ENCODE measurements around the gene PSMB1.
"Not testable (repeated sequence)": the region's sequence is repeated elsewhere in the genome, so short reads cannot be mapped to it uniquely, and the experiment has no call there.

PSMB1 gene

GRCh38 chr6:170503414-170503761 lies 49.7 kb downstream of the PSMB1 start:
- H2BK12ac ChIP-seq (ENCODE audit: low read length in 2 of 2), result no peak overlapping the region
- no peaks in the 10 kb centered on the region for H3K4me1 ChIP-seq (ENCODE audit: control insufficient read depth, insufficient read depth, low read depth, low read length)
- peaks cover 14 to 28% of the 10 kb centered on the region in 2 experiments for H3K27me3 ChIP-seq (ENCODE audit: control insufficient read depth in 1 of 2, insufficient read depth in 1 of 2, low read length in 2 of 2)
- no peak overlapping the region for H4K91ac ChIP-seq (ENCODE audit: low read length)
- no peak overlapping the region for H3K4me3 ChIP-seq (ENCODE audit: insufficient read depth in 1 of 2, low read depth in 1 of 2, low read length in 2 of 2)
- H2AFZ ChIP-seq (ENCODE audit: low read depth, low read length), result no peak overlapping the region
- peaks cover 32% of the 10 kb centered on the region for H3K9me3 ChIP-seq (ENCODE audit: control insufficient read depth, low read length)
- H3K36me3 ChIP-seq (ENCODE audit: control insufficient read depth in 1 of 2, insufficient read depth in 2 of 2, low read depth in 1 of 2, low read length in 2 of 2), result no peaks in the 10 kb centered on the region
- H2BK5ac ChIP-seq (ENCODE audit: low read depth, low read length, poor library complexity, severe bottlenecking), result no peak overlapping the region
- no peak overlapping the region for H3K27ac ChIP-seq (ENCODE audit: low read length, poor library complexity, severe bottlenecking)
- no peak overlapping the region for H3K4ac ChIP-seq (ENCODE audit: low read depth in 1 of 2, low read length in 2 of 2)
- no peaks in the 10 kb centered on the region for H3K79me1 ChIP-seq (replicated peaks; ENCODE audit: low read length, poor library complexity, severe bottlenecking)
- no peak overlapping the region for H2BK120ac ChIP-seq (ENCODE audit: low read depth, low read length)
- no peak overlapping the region for H3K9ac ChIP-seq (ENCODE audit: low read length)
- H3K14ac ChIP-seq (ENCODE audit: low read length in 2 of 2), result peak overlapping the region in 1 of 2 experiments; percentile 26
- H2AK5ac ChIP-seq (ENCODE audit: low read length, severe bottlenecking), result no peak overlapping the region
- no peak overlapping the region for H3K23ac ChIP-seq (ENCODE audit: low read length in 2 of 2)
- no peak overlapping the region for H4K8ac ChIP-seq (ENCODE audit: low read length)
- H3K18ac ChIP-seq (ENCODE audit: low read depth in 1 of 2, low read length in 2 of 2), result no peak overlapping the region
- no peak overlapping the region for H2BK15ac ChIP-seq (ENCODE audit: low read depth, poor library complexity, severe bottlenecking)
- DNase-seq, result no peak
- no peak overlapping the region for H3K4me2 ChIP-seq (ENCODE audit: low read length, poor library complexity, severe bottlenecking)

- not testable (repeated sequence) for H2BK12ac ChIP-seq (ENCODE audit: low read length in 2 of 2); H4K8ac ChIP-seq (ENCODE audit: low read length); H3K79me1 ChIP-seq (replicated peaks; ENCODE audit: low read length, poor library complexity, severe bottlenecking); H4K91ac ChIP-seq (ENCODE audit: low read length); H2BK120ac ChIP-seq (ENCODE audit: low read depth, low read length); H2BK5ac ChIP-seq (ENCODE audit: low read depth, low read length, poor library complexity, severe bottlenecking); H2BK15ac ChIP-seq (ENCODE audit: low read depth, poor library complexity, severe bottlenecking); H2AK5ac ChIP-seq (ENCODE audit: low read length, severe bottlenecking); H3K4ac ChIP-seq (ENCODE audit: low read depth in 1 of 2, low read length in 2 of 2); H3K36me3 ChIP-seq (ENCODE audit: control insufficient read depth in 1 of 2, insufficient read depth in 2 of 2, low read depth in 1 of 2, low read length in 2 of 2); H2AFZ ChIP-seq (ENCODE audit: low read depth, low read length); H3K4me3 ChIP-seq (ENCODE audit: insufficient read depth in 1 of 2, low read depth in 1 of 2, low read length in 2 of 2); H3K14ac ChIP-seq (ENCODE audit: low read length in 2 of 2); H3K9ac ChIP-seq (ENCODE audit: low read length); H3K4me1 ChIP-seq (ENCODE audit: control insufficient read depth, insufficient read depth, low read depth, low read length); H3K23ac ChIP-seq (ENCODE audit: low read length in 2 of 2); H3K18ac ChIP-seq (ENCODE audit: low read depth in 1 of 2, low read length in 2 of 2); DNase-seq; H3K4me2 ChIP-seq (ENCODE audit: low read length, poor library complexity, severe bottlenecking); H3K27ac ChIP-seq (ENCODE audit: low read length, poor library complexity, severe bottlenecking)
- H3K9me3 ChIP-seq (ENCODE audit: control insufficient read depth, low read length), result peaks cover 32% of the 10 kb centered on the region
- WGBS, result 92% methylated on average over 2 of the region's 2 CpGs
- H3K27me3 ChIP-seq (ENCODE audit: control insufficient read depth in 1 of 2, insufficient read depth in 1 of 2, low read length in 2 of 2), result peaks cover 14 to 28% of the 10 kb centered on the region in 2 experiments
Observed at GRCh38 chr6:170502733-170503413, 50.2 kb downstream of the PSMB1 start.

- H3K23ac ChIP-seq (ENCODE audit: low read length in 2 of 2); H2BK120ac ChIP-seq (ENCODE audit: low read depth, low read length): not testable (repeated sequence)
- 73% methylated on average over 2 of the region's 2 CpGs for WGBS
Observed at GRCh38 chr6:170502268-170502667, 50.8 kb downstream of the PSMB1 start.

GRCh38 chr6:170500955-170501590 lies 52.0 kb downstream of the PSMB1 start:
- no peak overlapping the region for H4K8ac ChIP-seq (ENCODE audit: low read length)
- no peak overlapping the region for H2BK15ac ChIP-seq (ENCODE audit: low read depth, poor library complexity, severe bottlenecking)
- 76% methylated on average over 3 of the region's 3 CpGs for WGBS
- DNase-seq, result no peak
- H3K4me2 ChIP-seq (ENCODE audit: low read length, poor library complexity, severe bottlenecking), result no peak overlapping the region
- no peak overlapping the region for H3K4me3 ChIP-seq (ENCODE audit: insufficient read depth in 1 of 2, low read depth in 1 of 2, low read length in 2 of 2)
- H2AK5ac ChIP-seq (ENCODE audit: low read length, severe bottlenecking), result no peak overlapping the region
- H2BK120ac ChIP-seq (ENCODE audit: low read depth, low read length), result no peak overlapping the region
- no peak overlapping the region for H2AFZ ChIP-seq (ENCODE audit: low read depth, low read length)
- no peak overlapping the region for H3K18ac ChIP-seq (ENCODE audit: low read depth in 1 of 2, low read length in 2 of 2)
- H3K4ac ChIP-seq (ENCODE audit: low read depth in 1 of 2, low read length in 2 of 2), result no peak overlapping the region
- H3K79me1 ChIP-seq (replicated peaks; ENCODE audit: low read length, poor library complexity, severe bottlenecking), result no peaks in the 10 kb centered on the region
- H2BK5ac ChIP-seq (ENCODE audit: low read depth, low read length, poor library complexity, severe bottlenecking), result no peak overlapping the region
- H4K91ac ChIP-seq (ENCODE audit: low read length), result no peak overlapping the region
- H3K36me3 ChIP-seq (ENCODE audit: control insufficient read depth in 1 of 2, insufficient read depth in 2 of 2, low read depth in 1 of 2, low read length in 2 of 2), result no peaks in the 10 kb centered on the region
- no peak overlapping the region for H3K14ac ChIP-seq (ENCODE audit: low read length in 2 of 2)
- H3K9me3 ChIP-seq (ENCODE audit: control insufficient read depth, low read length), result peaks cover 32% of the 10 kb centered on the region
- H3K27ac ChIP-seq (ENCODE audit: low read length, poor library complexity, severe bottlenecking), result no peak overlapping the region
- peaks cover 6% of the 10 kb centered on the region for H3K4me1 ChIP-seq (ENCODE audit: control insufficient read depth, insufficient read depth, low read depth, low read length)
- peaks cover 14 to 25% of the 10 kb centered on the region in 2 experiments for H3K27me3 ChIP-seq (ENCODE audit: control insufficient read depth in 1 of 2, insufficient read depth in 1 of 2, low read length in 2 of 2)
- no peak overlapping the region for H3K9ac ChIP-seq (ENCODE audit: low read length)
- no peak overlapping the region for H3K23ac ChIP-seq (ENCODE audit: low read length in 2 of 2)
- H2BK12ac ChIP-seq (ENCODE audit: low read length in 2 of 2), result no peak overlapping the region

More at GRCh38 chr6:170502268-170502667, 50.8 kb downstream of the PSMB1 start:
- not testable (repeated sequence) for H3K4me2 ChIP-seq (ENCODE audit: low read length, poor library complexity, severe bottlenecking); H3K36me3 ChIP-seq (ENCODE audit: control insufficient read depth in 1 of 2, insufficient read depth in 2 of 2, low read depth in 1 of 2, low read length in 2 of 2); H2BK5ac ChIP-seq (ENCODE audit: low read depth, low read length, poor library complexity, severe bottlenecking); DNase-seq; H3K14ac ChIP-seq (ENCODE audit: low read length in 2 of 2); H3K27ac ChIP-seq (ENCODE audit: low read length, poor library complexity, severe bottlenecking); H3K9ac ChIP-seq (ENCODE audit: low read length); H3K4me3 ChIP-seq (ENCODE audit: insufficient read depth in 1 of 2, low read depth in 1 of 2, low read length in 2 of 2); H2AFZ ChIP-seq (ENCODE audit: low read depth, low read length); H4K91ac ChIP-seq (ENCODE audit: low read length); H3K4me1 ChIP-seq (ENCODE audit: control insufficient read depth, insufficient read depth, low read depth, low read length); H2AK5ac ChIP-seq (ENCODE audit: low read length, severe bottlenecking); H2BK15ac ChIP-seq (ENCODE audit: low read depth, poor library complexity, severe bottlenecking); H2BK12ac ChIP-seq (ENCODE audit: low read length in 2 of 2); H4K8ac ChIP-seq (ENCODE audit: low read length); H3K4ac ChIP-seq (ENCODE audit: low read depth in 1 of 2, low read length in 2 of 2); H3K79me1 ChIP-seq (replicated peaks; ENCODE audit: low read length, poor library complexity, severe bottlenecking); H3K18ac ChIP-seq (ENCODE audit: low read depth in 1 of 2, low read length in 2 of 2)
- Histone ChIP-seq H3K9me3 (ENCODE audit: control insufficient read depth, low read length) (peaks cover 32% of the 10 kb centered on the region), H3K27me3 (ENCODE audit: control insufficient read depth in 1 of 2, insufficient read depth in 1 of 2, low read length in 2 of 2) (peaks cover 14 to 28% of the 10 kb centered on the region in 2 experiments)
